HepG2 (cell line): Measurements from ENCODE around the gene C20orf204. TPM values are rescaled to one million over a fixed set of nuclear protein-coding genes. Genes with fewer than 3 reads are reported as not detected.

ENCODE experiments used
- ARID2 ChIP-seq: sonication (generic); formaldehyde crosslinking; IDR thresholded peaks from 2 replicates; pipeline ENCODE4 v1.8.1; 2022; ENCODE audit warnings: mild to moderate bottlenecking, missing genetic modification reagents, borderline replicate concordance
- EZH2 ChIP-seq: conservative IDR thresholded peaks from 2 replicates; pipeline ENCODE4 v1.6.1; 2012; ENCODE audit warnings: mild to moderate bottlenecking, low read depth, low read length, moderate library complexity
- HNRNPH1 ChIP-seq: fragments of 200-400 bp; formaldehyde crosslinking; optimal IDR thresholded peaks from 2 replicates; pipeline ENCODE3; 2017; ENCODE audit warnings: mild to moderate bottlenecking, low read depth, low read length
- IRF9 ChIP-seq: sonication (generic); formaldehyde crosslinking; IDR thresholded peaks from 2 replicates; pipeline ENCODE4 v1.8.0; 2022; ENCODE audit warnings: missing genetic modification reagents, mild to moderate bottlenecking, borderline replicate concordance
- KLF11 ChIP-seq: IDR thresholded peaks from 2 replicates; pipeline ENCODE4 v1.6.1; 2016; ENCODE audit warnings: missing compliant biosample characterization
- MLLT10 ChIP-seq: sonication (generic); formaldehyde crosslinking; IDR thresholded peaks from 2 replicates; pipeline ENCODE4 v1.4.0; 2020; ENCODE audit warnings: missing genetic modification reagents
- MXI1 ChIP-seq: IDR thresholded peaks from 3 replicates; pipeline ENCODE4 v1.6.1; 2012; ENCODE audit warnings: low read depth, low read length, inconsistent platforms, borderline replicate concordance
- PBX2 ChIP-seq: IDR thresholded peaks from 2 replicates; pipeline ENCODE4 v1.6.1; 2016; ENCODE audit warnings: control low read depth
- PCBP2 ChIP-seq: fragments of 200-400 bp; formaldehyde crosslinking; optimal IDR thresholded peaks from 2 replicates; pipeline ENCODE3; 2018; ENCODE audit warnings: low read length, low read depth; ENCODE audit not compliant: poor library complexity, severe bottlenecking
- PTBP1 ChIP-seq: fragments of 200-400 bp; formaldehyde crosslinking; IDR thresholded peaks from 2 replicates; pipeline ENCODE4 v1.6.1; 2018; ENCODE audit warnings: low read length, low read depth; ENCODE audit not compliant: poor library complexity, severe bottlenecking
- SALL2 ChIP-seq: sonication (generic); formaldehyde crosslinking; IDR thresholded peaks from 2 replicates; pipeline ENCODE4 v1.8.1; 2023; ENCODE audit warnings: mild to moderate bottlenecking, missing genetic modification reagents, inconsistent platforms
- SMYD3 ChIP-seq: sonication (generic); formaldehyde crosslinking; IDR thresholded peaks from 2 replicates; pipeline ENCODE4 v1.8.1; 2023; ENCODE audit warnings: mild to moderate bottlenecking, missing genetic modification reagents
- SRSF1 ChIP-seq: fragments of 200-400 bp; formaldehyde crosslinking; optimal IDR thresholded peaks from 2 replicates; pipeline ENCODE3; 2017; ENCODE audit warnings: mild to moderate bottlenecking, low read depth, low read length, moderate library complexity
- ZNF354B ChIP-seq: sonication (generic); formaldehyde crosslinking; IDR thresholded peaks from 2 replicates; pipeline ENCODE4 v1.8.0; 2022; ENCODE audit warnings: mild to moderate bottlenecking, missing genetic modification reagents
- ZNF552 ChIP-seq: sonication (generic); formaldehyde crosslinking; IDR thresholded peaks from 2 replicates; pipeline ENCODE4 v1.9.0; 2022; ENCODE audit warnings: missing genetic modification reagents, mild to moderate bottlenecking, borderline replicate concordance
- ZNF558 ChIP-seq: sonication (generic); formaldehyde crosslinking; IDR thresholded peaks from 2 replicates; pipeline ENCODE4 v1.9.0; 2022; ENCODE audit warnings: mild to moderate bottlenecking, missing genetic modification reagents, borderline replicate concordance
- ZNF687 ChIP-seq: sonication (generic); formaldehyde crosslinking; IDR thresholded peaks from 2 replicates; pipeline ENCODE4 v1.5.1; 2020; ENCODE audit warnings: mild to moderate bottlenecking, missing genetic modification reagents, moderate library complexity
- ZNF773 ChIP-seq: sonication (generic); formaldehyde crosslinking; IDR thresholded peaks from 2 replicates; pipeline ENCODE4 v1.4.0; 2020; ENCODE audit warnings: missing genetic modification reagents, borderline replicate concordance
- ZNF780A ChIP-seq: sonication (generic); formaldehyde crosslinking; IDR thresholded peaks from 2 replicates; pipeline ENCODE4 v1.8.0; 2022; ENCODE audit warnings: mild to moderate bottlenecking, missing genetic modification reagents, moderate library complexity
- ZNF800 ChIP-seq: sonication (generic); formaldehyde crosslinking; IDR thresholded peaks from 2 replicates; pipeline ENCODE4 v1.4.0; 2020; ENCODE audit warnings: missing genetic modification reagents
- polyA plus RNA-seq, 8 experiments: library from polyadenylated mRNA; depleted of rRNA in 3 of 8; stranded (reverse) in 7 of 8; unstranded in 1 of 8; fragments of >200 nt; fragmentation: Illumina TruSeq in 4 of 8; extraction: Trizol in 4 of 8; gene quantifications; 2 replicates each; pipeline versions ENCODE4 v1.2.1 to v1.2.3, GENCODE V29; 2011 to 2016; ENCODE audit warnings: low read depth in 4 of 8, missing spikeins in 1 of 8, mixed read lengths in 1 of 8; ENCODE audit not compliant: insufficient read depth in 1 of 8
- total RNA-seq, 5 experiments: library from RNA; depleted of rRNA; stranded (reverse); fragments of >200 nt; fragmentation: Illumina TruSeq; extraction: Trizol; gene quantifications; 2 replicates each; pipeline ENCODE4 v1.2.3, GENCODE V29; 2016; ENCODE audit warnings: low read depth in 1 of 5

C20orf204 gene
- total and polyA plus RNA-seq, 2 of the 13 experiments (the other 11 are each of a cell fraction or from before 2014, with no cell fraction given), result 22.1 to 80.0 TPM

- peak; percentile 73 for TF ChIP-seq ZNF687
- no peak for TF ChIP-seq KLF11 (CRISPR knock-in tag)
- no peak for TF ChIP-seq HNRNPH1
- TF ChIP-seq PCBP2, result no peak
- no peak for TF ChIP-seq ARID2 (CRISPR knock-in tag)
- no peak for TF ChIP-seq PBX2 (CRISPR knock-in tag)
- TF ChIP-seq ZNF552 (CRISPR knock-in tag), result 0 out of 2 replicates have a peak, but pooled peaks have one; percentile 86
- no peak for TF ChIP-seq ZNF780A (CRISPR knock-in tag)
- TF ChIP-seq ZNF558 (CRISPR knock-in tag), result no peak
- peak; percentile 88 for TF ChIP-seq SRSF1
- TF ChIP-seq MXI1, result peak; percentile 29; the same call in 1 of the 3 replicates
- no peak for TF ChIP-seq ZNF800 (CRISPR knock-in tag)
- TF ChIP-seq PTBP1, result peak; percentile 70
- no peak for TF ChIP-seq ZNF773 (CRISPR knock-in tag)
- no peak for TF ChIP-seq MLLT10
- peak; percentile 68 for TF ChIP-seq SALL2 (CRISPR knock-in tag)
- TF ChIP-seq ZNF354B (CRISPR knock-in tag), result no peak
- no peak for TF ChIP-seq EZH2
- TF ChIP-seq IRF9 (CRISPR knock-in tag), result no peak
- TF ChIP-seq SMYD3 (CRISPR knock-in tag), result no peak
These were observed 43.5 kb downstream of the C20orf204 start, which contains the start of gene RGS19 (continued) for GRCh38 chr20:64079273-64080012.
